Hematopoietic multipotent progenitor cell treated with erythropoietin and hydrocortisone succinate and interleukin-3 and kit ligand, for 17 days (in vitro differentiated cells): ENCODE measurements around the gene NECTIN2.
A peak's percentile ranks its signal among the peaks of the same experiment; 100 is the strongest.
"Not testable (repeated sequence)": the region's sequence is repeated elsewhere in the genome, so short reads cannot be mapped to it uniquely, and the experiment has no call there.

Experiments used
- DNase-seq: peaks from one replicate; pipeline ENCODE4 v3.0.0-alpha.2; 2015; ENCODE audit warnings: low spot score

Gene NECTIN2

DNA sequence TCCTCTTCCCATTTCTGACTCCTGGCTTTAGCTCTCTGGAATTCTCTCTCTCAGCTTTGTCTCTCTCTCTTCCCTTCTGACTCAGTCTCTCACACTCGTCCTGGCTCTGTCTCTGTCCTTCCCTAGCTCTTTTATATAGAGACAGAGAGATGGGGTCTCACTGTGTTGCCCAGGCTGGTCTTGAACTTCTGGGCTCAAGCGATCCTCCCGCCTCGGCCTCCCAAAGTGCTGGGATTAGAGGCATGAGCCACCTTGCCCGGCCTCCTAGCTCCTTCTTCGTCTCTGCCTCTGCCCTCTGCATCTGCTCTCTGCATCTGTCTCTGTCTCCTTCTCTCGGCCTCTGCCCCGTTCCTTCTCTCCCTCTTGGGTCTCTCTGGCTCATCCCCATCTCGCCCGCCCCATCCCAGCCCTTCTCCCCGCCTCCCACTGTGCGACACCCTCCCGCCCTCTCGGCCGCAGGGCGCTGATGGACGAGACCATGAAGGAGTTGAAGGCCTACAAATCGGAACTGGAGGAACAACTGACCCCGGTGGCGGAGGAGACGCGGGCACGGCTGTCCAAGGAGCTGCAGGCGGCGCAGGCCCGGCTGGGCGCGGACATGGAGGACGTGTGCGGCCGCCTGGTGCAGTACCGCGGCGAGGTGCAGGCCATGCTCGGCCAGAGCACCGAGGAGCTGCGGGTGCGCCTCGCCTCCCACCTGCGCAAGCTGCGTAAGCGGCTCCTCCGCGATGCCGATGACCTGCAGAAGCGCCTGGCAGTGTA is 62.2 kb downstream of the NECTIN2 start:
- no peak for DNase-seq

GRCh38 chr19:44908836-44909261 is 62.8 kb downstream of the NECTIN2 start:
- DNase-seq, result no peak

- DNase-seq, result peak; percentile 30
These were observed 63.7 kb downstream of the NECTIN2 start for GRCh38 chr19:44909775-44910174.

GRCh38 chr19:44911896-44912295 is 65.8 kb downstream of the NECTIN2 start:
- DNase-seq, result not testable (repeated sequence)

DNA sequence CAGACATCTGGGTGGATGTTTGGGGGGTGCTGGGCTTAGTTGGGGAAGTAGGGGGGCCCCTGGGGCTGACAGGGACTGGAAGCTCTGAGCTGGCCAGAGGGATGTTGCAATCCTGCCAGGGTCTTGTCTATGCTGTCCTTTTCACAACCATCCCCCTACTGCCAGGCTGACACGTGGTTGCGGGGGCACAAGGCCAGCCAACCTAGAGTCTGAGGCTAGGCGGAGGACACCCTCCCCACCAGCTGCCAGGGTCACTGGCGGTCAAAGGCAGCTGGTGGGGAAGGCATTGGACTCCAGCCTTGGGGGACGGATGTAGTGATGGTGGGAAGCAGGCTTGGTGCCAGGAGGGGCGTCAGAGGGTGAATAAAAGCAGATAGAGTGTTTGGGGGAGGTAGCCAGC is 66.8 kb downstream of the NECTIN2 start:
- no peak for DNase-seq

DNA sequence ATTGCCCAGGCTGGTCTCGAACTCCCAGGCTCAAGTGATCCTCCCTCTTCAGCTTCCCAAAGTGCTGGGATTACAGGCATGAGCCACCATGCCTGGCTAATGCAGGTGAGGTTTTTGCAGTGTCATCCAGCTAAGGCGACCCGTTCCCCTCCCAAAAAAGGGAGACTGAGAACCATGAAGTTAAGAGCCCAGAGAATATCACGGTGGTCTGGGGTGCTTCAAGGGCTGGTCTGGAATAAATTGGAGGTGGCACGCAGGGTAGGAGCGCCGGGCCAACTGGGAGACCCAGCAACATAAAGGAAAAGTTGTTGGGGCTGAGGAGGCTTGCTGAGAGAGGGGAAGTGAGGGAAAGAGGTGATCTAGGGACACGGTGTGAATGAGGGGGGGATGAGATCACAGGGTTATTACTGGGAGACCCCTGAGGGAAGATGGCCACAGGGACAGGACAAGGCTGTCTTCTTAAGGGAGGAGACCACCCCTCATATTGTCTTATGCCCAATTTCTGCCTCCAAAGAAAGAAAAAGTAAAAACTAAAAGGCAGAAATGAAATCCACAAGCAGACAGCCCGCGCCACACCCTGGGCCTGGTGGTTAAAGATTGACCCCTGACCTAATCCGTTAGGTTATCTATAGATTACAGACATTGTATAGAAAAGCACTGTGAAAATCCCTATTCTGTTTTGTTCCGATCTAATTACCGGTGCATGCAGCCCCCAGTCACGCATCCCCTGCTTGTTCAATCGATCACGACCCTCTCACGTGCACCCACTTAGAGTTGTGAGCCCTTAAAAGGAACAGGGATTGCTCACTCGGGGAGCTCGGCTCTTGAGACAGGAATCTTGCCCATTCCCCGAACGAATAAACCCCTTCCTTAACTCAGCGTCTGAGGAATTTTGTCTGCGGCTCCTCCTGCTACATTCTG is 67.7 kb downstream of the NECTIN2 start:
- DNase-seq, result peak; percentile 28

GRCh38 chr19:44914433-44915206 is 68.5 kb downstream of the NECTIN2 start, which contains the start of gene APOC1:
Gene APOC1, plus strand, starts transcription at chr19:44914608. Its CDS starts 284 bp downstream, at chr19:44914892.
- peak; percentile 86 for DNase-seq

DNA sequence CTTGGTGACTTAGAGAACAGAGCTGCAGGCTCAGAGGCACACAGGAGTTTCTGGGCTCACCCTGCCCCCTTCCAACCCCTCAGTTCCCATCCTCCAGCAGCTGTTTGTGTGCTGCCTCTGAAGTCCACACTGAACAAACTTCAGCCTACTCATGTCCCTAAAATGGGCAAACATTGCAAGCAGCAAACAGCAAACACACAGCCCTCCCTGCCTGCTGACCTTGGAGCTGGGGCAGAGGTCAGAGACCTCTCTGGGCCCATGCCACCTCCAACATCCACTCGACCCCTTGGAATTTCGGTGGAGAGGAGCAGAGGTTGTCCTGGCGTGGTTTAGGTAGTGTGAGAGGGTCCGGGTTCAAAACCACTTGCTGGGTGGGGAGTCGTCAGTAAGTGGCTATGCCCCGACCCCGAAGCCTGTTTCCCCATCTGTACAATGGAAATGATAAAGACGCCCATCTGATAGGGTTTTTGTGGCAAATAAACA is 78.2 kb downstream of the NECTIN2 start:
- DNase-seq, result no peak

DNA sequence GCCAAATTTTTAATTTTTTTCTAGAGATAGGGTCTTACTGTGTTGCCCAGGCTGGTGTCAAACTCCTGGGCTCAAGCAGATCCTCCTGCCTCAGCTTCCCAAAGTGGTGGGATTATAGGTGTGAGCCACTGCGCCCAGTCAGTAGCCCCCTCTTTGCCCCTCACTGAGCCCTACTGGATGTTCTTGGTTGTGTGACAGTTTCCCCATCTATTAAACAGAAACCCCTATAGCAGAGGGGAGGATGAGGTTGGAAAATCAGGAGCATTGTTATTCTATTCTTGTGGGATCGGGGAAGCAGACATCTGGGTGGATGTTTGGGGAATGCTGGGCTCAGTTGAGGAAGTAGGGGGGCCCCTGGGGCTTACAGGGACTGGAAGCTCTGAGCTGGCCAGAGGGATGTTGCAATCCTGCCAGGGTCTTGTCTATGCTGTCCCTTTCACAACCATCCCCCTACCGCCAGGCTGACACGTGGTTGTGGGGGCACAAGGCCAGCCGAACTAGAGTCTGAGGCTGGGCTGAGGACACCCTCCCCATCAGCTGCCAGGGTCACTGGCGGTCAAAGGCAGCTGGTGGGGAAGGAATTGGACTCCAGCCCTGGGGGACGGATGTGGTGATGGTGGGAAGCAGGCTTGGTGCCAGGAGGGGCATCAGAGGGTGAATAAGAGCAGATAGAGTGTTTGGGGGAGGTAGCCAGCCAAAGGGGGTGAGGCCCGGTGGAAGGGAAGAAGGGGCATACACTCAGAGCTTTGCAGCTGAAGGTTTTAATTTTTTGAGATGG is 79.2 kb downstream of the NECTIN2 start:
- DNase-seq, result no peak

DNA sequence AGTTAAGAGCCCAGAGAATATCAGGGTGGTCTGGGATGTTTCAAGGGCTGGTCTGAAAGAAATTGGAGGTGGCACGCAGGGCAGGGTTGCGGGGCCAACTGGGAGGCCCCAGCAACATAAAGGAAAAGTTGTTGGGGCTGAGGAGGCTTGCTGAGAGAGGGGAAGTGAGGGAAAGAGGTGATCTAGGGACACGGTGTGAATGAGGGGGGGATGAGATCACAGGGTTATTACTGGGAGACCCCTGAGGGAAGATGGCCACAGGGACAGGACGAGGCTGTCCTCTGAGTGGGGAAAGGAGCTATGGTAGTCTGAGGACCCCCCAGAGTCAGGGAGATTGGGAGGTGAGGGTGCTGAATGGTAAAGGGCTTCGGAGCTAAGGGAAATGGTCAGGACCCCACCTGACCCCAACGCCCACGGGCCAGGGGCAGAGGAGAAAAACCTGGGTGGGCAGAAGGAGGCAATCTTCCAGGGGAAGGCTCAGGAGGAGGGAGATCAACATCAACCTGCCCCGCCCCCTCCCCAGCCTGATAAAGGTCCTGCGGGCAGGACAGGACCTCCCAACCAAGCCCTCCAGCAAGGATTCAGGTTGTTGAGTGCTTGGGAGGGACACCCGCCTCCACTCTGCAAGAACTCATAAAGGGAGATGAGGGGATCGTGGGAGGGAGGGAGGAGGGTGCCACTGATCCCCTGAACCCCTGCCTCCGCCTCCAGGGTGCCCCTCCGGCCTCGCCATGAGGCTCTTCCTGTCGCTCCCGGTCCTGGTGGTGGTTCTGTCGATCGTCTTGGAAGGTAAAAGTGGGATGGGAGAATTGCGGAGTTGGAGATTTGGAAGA is 80.4 kb downstream of the NECTIN2 start:
- not testable (repeated sequence) for DNase-seq

DNA sequence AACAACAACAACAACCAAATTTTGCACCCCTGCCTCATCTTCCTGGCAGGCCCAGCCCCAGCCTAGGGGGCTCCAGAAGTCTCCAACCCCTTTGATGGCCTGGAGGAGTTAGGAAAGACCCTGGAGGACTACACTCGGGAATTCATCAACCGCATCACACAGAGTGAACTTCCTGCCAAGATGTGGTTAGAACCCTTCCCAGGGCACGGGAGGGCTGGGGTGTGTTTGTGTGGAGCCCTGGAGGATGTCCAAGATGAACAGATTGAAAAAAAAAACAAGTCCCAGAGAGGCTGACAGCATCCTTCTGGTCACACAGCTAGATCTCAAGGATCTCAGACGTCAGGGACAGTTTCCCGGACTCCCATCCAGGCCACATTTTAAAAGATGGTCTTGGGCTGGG is 81.6 kb downstream of the NECTIN2 start:
- no peak for DNase-seq

DNA sequence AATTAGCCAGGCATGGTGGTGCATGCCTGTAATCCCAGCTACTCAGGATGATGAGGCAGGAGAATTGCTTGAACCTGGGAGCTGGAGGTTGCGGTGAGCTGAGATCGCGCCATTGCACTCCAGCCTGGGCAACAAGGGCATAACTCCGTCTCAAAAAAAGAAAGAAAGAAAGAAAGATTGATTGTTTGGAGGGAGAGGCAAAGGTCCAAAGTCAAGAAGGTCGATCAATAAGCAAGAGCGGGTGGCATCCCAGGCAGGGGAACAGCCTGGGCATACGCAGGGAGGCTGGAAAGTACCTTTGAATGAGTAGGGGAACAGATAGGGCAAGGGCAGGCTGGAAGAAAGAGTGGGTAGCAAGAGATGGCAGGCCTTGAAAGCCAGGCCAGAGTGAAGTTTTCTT is 84.0 kb downstream of the NECTIN2 start:
- no peak for DNase-seq

GRCh38 chr19:44931541-44931940 is 85.4 kb downstream of the NECTIN2 start:
- no peak for DNase-seq
